SU-DHL-6 (cell line): Measurements from ENCODE around the gene PLEKHD1.

Experiments used
- CTCF ChIP-seq: fragments of 200-600 bp; sonication (generic); IDR thresholded peaks from one replicate; pipeline ENCODE4 v1.5.1; 2017; ENCODE audit warnings: antibody characterized with exemption, mild to moderate bottlenecking, low read length, moderate library complexity; ENCODE audit not compliant: insufficient read depth, poor library complexity, severe bottlenecking
- EZH2phosphoT487 ChIP-seq: fragments of 200-600 bp; sonication (generic), shearing (Covaris generic); conservative IDR thresholded peaks from 2 replicates; pipeline ENCODE4 v1.6.1; 2018; ENCODE audit warnings: mild to moderate bottlenecking, antibody characterized with exemption, low read length, moderate library complexity, mixed read lengths

- TF ChIP-seq CTCF (no peak), EZH2phosphoT487 (no peak)
These were observed 90.4 kb downstream of the PLEKHD1 start for GRCh38 chr14:69574954-69575295.
